OCI-LY3 (cell line): Measurements from ENCODE around the gene BTBD1.

Experiments used
- H2AFZ ChIP-seq: fragments of 200-600, 300-600 bp; shearing (Covaris generic); 2 replicates; pipeline ENCODE4 v1.6.0; 2014; ENCODE audit warnings: antibody characterized with exemption, low read depth, low read length
- H3K27ac ChIP-seq: fragments of 200-600, 300-600 bp; sonication (generic); 2 replicates; pipeline ENCODE4 v1.5.1; 2014; ENCODE audit warnings: mild to moderate bottlenecking, low read length, moderate library complexity, mixed read lengths
- H3K27me3 ChIP-seq: fragments of 200-600, 300-600 bp; sonication (generic); 2 replicates; pipeline ENCODE4 v1.6.1; 2014; ENCODE audit warnings: low read depth, low read length, mixed read lengths
- H3K36me3 ChIP-seq: fragments of 200-600, 300-600 bp; sonication (generic); replicated peaks from 2 replicates; pipeline ENCODE3; 2014; ENCODE audit warnings: low read depth, low read length, mixed read lengths
- H3K4me1 ChIP-seq: fragments of 300-600, 200-600 bp; sonication (generic); 2 replicates; pipeline ENCODE4 v1.6.1; 2014; ENCODE audit warnings: low read length, mixed read lengths
- H3K4me2 ChIP-seq: fragments of 200-600, 300-600 bp; sonication (generic); 2 replicates; pipeline ENCODE4 v1.6.1; 2014; ENCODE audit warnings: low read length, mixed read lengths
- H3K4me3 ChIP-seq: fragments of 300-600, 200-600 bp; sonication (generic); 2 replicates; pipeline ENCODE4 v1.5.1; 2014; ENCODE audit warnings: antibody characterized with exemption, mild to moderate bottlenecking, low read length, moderate library complexity
- H3K79me2 ChIP-seq: fragments of 300-600, 200-600 bp; shearing (Covaris generic); 2 replicates; pipeline ENCODE4 v1.6.1; 2014; ENCODE audit warnings: mild to moderate bottlenecking, low read length, mixed read lengths
- H3K9ac ChIP-seq: fragments of 300-600, 200-600 bp; shearing (Covaris generic); 2 replicates; pipeline ENCODE4 v1.6.0; 2014; ENCODE audit warnings: mild to moderate bottlenecking, low read length, moderate library complexity
- H3K9me3 ChIP-seq: fragments of 200-600, 300-600 bp; shearing (Covaris generic); 2 replicates; pipeline ENCODE4 v1.6.1; 2014; ENCODE audit warnings: low read length, mixed read lengths; ENCODE audit not compliant: insufficient read depth
- H4K20me1 ChIP-seq: fragments of 200-600, 300-600 bp; sonication (generic); 2 replicates; pipeline ENCODE4 v1.6.1; 2016; ENCODE audit warnings: low read length, mixed read lengths; ENCODE audit not compliant: insufficient read depth
- EZH2phosphoT487 ChIP-seq: fragments of 200-600 bp; shearing (Covaris generic); IDR thresholded peaks from 2 replicates; pipeline ENCODE4 v1.6.1; 2018; ENCODE audit warnings: antibody characterized with exemption, mixed run types, low read depth
- TF ChIP-seq, protein P1 (sequence below): fragments of 200-600, 300-600 bp; sonication (generic); IDR thresholded peaks from 2 replicates; pipeline ENCODE4 v1.5.1; 2014; ENCODE audit warnings: antibody characterized with exemption, low read length, low read depth

The BTBD1 gene

DNA sequence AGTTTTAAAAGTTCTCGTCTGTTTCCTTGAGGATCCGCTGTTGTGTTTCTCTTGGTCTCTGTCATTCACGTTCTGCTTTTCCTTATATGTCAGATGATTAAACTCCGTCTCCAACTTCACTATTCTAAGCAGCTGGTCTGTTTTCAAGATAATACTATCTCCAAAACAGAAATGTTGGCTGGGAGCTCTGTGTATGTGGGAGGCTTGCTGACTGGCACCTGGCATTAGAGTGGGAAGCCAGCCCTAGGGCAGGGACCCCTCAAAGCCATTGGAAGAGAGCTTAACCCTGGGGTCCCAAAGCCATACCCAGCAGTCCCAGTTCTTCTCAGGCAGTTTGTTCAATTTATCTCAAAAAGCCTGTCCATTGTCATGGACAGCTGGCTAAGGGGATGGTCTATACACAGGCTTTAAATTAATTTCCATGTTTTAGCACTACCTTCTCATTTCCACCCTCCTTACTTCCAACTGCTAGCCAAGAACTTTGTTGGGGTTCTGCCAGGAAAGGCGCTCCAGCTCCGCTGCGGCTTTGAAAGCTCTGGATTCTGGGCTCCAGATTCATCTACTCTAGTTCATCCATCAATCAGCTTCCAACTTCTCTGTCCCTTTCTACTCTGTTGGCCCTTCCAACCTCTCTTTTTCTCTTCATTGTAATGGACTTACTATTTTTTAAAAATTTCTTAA lies 9.2 kb downstream of the BTBD1 start:
- Histone ChIP-seq H4K20me1 (peaks cover 53% of the 10 kb centered on the region), H2AFZ (no peak overlapping the region), H3K4me3 (no peak overlapping the region), H3K36me3 (peaks cover 34% of the 10 kb centered on the region), H3K27me3 (no peaks in the 10 kb centered on the region), H3K27ac (no peak overlapping the region), H3K4me2 (no peak overlapping the region), H3K4me1 (peaks cover 16% of the 10 kb centered on the region), H3K9ac (no peak overlapping the region), H3K9me3 (no peaks in the 10 kb centered on the region), H3K79me2 (peaks cover 91% of the 10 kb centered on the region)
- TF ChIP-seq EZH2phosphoT487 = no peak
- TF ChIP-seq, protein P1, sequence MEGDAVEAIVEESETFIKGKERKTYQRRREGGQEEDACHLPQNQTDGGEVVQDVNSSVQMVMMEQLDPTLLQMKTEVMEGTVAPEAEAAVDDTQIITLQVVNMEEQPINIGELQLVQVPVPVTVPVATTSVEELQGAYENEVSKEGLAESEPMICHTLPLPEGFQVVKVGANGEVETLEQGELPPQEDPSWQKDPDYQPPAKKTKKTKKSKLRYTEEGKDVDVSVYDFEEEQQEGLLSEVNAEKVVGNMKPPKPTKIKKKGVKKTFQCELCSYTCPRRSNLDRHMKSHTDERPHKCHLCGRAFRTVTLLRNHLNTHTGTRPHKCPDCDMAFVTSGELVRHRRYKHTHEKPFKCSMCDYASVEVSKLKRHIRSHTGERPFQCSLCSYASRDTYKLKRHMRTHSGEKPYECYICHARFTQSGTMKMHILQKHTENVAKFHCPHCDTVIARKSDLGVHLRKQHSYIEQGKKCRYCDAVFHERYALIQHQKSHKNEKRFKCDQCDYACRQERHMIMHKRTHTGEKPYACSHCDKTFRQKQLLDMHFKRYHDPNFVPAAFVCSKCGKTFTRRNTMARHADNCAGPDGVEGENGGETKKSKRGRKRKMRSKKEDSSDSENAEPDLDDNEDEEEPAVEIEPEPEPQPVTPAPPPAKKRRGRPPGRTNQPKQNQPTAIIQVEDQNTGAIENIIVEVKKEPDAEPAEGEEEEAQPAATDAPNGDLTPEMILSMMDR = no peak

- Histone ChIP-seq H3K79me2 (peaks cover 87% of the 10 kb centered on the region), H3K9ac (no peak overlapping the region), H3K27me3 (no peaks in the 10 kb centered on the region), H4K20me1 (peaks cover 45% of the 10 kb centered on the region), H3K4me1 (peaks cover 8% of the 10 kb centered on the region), H3K36me3 (peaks cover 29% of the 10 kb centered on the region), H3K4me2 (no peak overlapping the region), H3K9me3 (no peaks in the 10 kb centered on the region), H2AFZ (no peak overlapping the region), H3K4me3 (no peak overlapping the region), H3K27ac (no peak overlapping the region)
- TF ChIP-seq, protein P1 = no peak
- no peak for TF ChIP-seq EZH2phosphoT487
Measured at GRCh38 chr15:83057002-83057401, 10.1 kb downstream of the BTBD1 start.

DNA sequence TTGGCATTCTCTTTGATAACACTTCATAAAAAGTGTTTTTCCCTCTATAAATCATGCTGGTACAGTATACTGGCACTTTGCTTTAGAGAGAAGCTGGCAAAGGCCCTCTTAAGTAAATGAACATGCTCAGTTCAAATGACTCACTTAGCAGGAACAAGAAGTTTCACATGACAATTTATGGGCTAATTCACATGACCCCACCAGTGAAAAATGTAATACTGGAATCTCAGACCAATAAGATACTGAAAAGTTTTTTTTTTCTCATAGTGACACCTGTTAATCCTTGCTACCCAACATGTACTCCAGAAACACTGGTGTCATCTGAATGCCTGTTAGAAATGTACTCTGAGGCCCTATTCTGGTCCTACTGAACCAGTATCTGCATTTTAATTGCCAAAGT lies 13.9 kb downstream of the BTBD1 start:
- H3K36me3 ChIP-seq = peaks cover 41% of the 10 kb centered on the region
- no peak overlapping the region for H3K4me3 ChIP-seq
- no peak overlapping the region for H3K27ac ChIP-seq
- H2AFZ ChIP-seq = no peak overlapping the region
- H3K27me3 ChIP-seq = no peaks in the 10 kb centered on the region
- peaks cover 80% of the 10 kb centered on the region for H3K79me2 ChIP-seq
- no peak for TF ChIP-seq EZH2phosphoT487
- TF ChIP-seq, protein P1 = no peak
- peaks cover 28% of the 10 kb centered on the region for H4K20me1 ChIP-seq
- H3K4me2 ChIP-seq = no peak overlapping the region
- no peaks in the 10 kb centered on the region for H3K9me3 ChIP-seq
- no peak overlapping the region for H3K9ac ChIP-seq
- no peaks in the 10 kb centered on the region for H3K4me1 ChIP-seq

GRCh38 chr15:83046558-83047127 lies 20.4 kb downstream of the BTBD1 start:
- Histone ChIP-seq H3K79me2 (peaks cover 82% of the 10 kb centered on the region), H3K4me2 (no peak overlapping the region), H3K36me3 (peaks cover 60% of the 10 kb centered on the region), H3K9ac (no peak overlapping the region), H3K4me1 (no peaks in the 10 kb centered on the region), H3K9me3 (no peaks in the 10 kb centered on the region), H3K27ac (no peak overlapping the region), H3K4me3 (no peak overlapping the region), H2AFZ (no peak overlapping the region), H4K20me1 (peaks cover 29% of the 10 kb centered on the region), H3K27me3 (no peaks in the 10 kb centered on the region)
- no peak for TF ChIP-seq EZH2phosphoT487
- TF ChIP-seq, protein P1 = no peak
